Urinary bladder (tissue), 4 donors: ENCODE results near the gene MEIOB. TPM values are rescaled to one million over a fixed set of nuclear protein-coding genes. Genes with fewer than 3 reads are reported as not detected.
"Not testable (repeated sequence)": the region's sequence is repeated elsewhere in the genome, so short reads cannot be mapped to it uniquely, and the experiment has no call there.

Experiments
- DNase-seq: peaks from one replicate; pipeline ENCODE4 v3.0.0-alpha.2; 2015; ENCODE audit errors: extremely low spot score
- H3K27ac ChIP-seq: one replicate; pipeline ENCODE4 v1.5.1; 2013; ENCODE audit warnings: low read depth, mild to moderate bottlenecking, moderate library complexity
- H3K36me3 ChIP-seq: one replicate; pipeline ENCODE4 v1.6.1; 2013; ENCODE audit warnings: mild to moderate bottlenecking, moderate library complexity; ENCODE audit not compliant: insufficient read depth
- H3K4me1 ChIP-seq: one replicate; pipeline ENCODE4 v1.6.1; 2013; ENCODE audit warnings: mild to moderate bottlenecking, moderate library complexity; ENCODE audit not compliant: insufficient read depth
- H3K4me3 ChIP-seq: one replicate; pipeline ENCODE4 v1.5.1; 2013; ENCODE audit warnings: low read depth, low read length
- WGBS: extraction: QIAGEN DNeasy Blood & Tissue Kit; methylation state at CpG from one replicate; pipeline ENCODE4 v1.1.7; 2013; 5-methylcytosine and 5-hydroxymethylcytosine counted together
- polyA plus RNA-seq: library from polyadenylated mRNA; stranded (reverse); fragments of 200-250 nt; gene quantifications from one replicate; pipeline ENCODE4 v1.2.3, GENCODE V29; 2013
- total RNA-seq: library from RNA; depleted of rRNA; stranded (reverse); fragments of >200 nt; gene quantifications from one replicate; pipeline ENCODE4 v1.2.3, GENCODE V29; 2014
- donor health status: healthy with polysubstance abuse.
- donor health status: healthy.

MEIOB gene
- total and polyA plus RNA-seq, 2 donors = not detected

DNA sequence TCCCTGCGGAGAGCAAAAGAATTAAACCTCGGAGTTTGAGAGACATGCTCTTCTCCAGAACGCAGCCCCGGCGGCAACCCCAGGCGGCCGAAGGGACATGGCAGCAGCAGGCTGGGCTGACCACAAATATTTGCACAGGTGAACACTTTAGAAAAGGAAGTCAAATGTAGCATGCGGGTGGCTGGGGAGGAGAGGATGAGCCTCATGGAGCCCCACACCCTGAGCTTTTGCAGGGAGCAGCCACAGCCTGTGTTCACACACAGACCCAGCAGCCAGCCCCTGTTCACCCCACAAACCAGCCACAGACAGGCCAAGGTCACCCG lies 28.4 kb upstream of the MEIOB start:
- no peak overlapping the region for H3K4me3 ChIP-seq
- no peaks in the 10 kb centered on the region for H3K4me1 ChIP-seq
- no peak overlapping the region for H3K27ac ChIP-seq
- H3K36me3 ChIP-seq = no peaks in the 10 kb centered on the region
- no peak for DNase-seq
- 87% methylated on average over 9 of the region's 9 CpGs for WGBS

DNA sequence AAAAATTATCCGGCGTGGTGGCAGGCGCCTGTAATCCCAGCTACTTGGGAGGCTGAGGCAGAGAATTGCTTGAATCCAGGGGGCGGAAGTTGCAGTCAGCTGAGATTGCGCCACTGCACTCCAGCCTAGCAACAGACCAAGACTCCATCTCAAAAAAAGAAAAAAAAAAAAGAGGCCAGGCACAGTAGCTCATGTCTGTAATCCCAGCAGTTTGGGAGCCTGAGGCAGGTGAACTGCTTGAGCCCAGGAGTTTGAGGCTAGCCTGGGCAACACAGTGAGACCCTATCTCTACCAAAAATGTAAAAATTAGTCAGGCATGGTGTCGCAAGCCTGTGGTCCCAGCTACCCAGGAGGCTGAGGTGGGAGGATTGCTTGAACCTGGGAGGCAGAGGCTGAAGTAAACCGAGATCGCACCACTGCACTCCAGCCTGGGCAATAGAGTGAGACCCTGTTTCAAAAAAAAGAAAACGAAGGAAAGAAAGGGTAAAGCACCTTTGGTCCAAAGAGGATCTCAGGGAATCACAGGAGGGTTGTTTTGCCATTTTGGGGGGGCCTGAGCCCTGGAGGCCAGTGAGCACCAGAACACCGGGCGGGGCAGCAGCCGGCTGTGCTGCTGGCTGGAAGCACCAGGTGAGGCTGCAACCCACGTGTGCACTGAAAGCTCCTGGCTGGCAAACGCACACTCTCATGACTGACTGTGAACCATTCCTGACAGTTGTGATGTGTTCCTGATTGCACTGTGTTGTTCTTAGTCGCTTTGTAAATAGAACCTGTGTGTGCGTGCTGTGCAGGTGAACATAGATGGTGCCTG lies 27.9 kb upstream of the MEIOB start:
- Histone ChIP-seq H3K36me3 (no peaks in the 10 kb centered on the region), H3K4me3 (no peak overlapping the region), H3K4me1 (no peaks in the 10 kb centered on the region), H3K27ac (no peak overlapping the region)
- WGBS = 85% methylated on average over 16 of the region's 16 CpGs
- DNase-seq = no peak

DNA sequence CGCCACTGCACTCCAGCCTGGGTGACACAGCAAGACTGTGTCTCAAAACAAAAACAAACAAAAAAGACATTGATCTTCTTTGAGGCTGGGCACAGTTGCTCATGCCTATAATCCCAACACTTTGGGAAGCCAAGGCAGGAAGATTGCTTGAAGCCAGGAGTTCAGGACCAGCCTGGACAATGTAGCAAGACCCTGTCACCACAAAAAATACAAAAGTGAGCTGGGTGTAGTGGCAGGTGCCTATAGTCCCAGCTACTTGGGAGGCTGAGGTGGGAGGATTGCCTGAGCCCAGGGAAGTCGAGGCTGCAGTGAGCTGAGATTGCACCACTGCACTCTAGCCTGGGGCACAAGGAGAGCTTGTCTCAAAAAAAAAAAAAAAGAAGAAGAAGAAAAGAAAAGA lies 25.7 kb upstream of the MEIOB start:
- not testable (repeated sequence) for H3K4me3 ChIP-seq, H3K27ac ChIP-seq, DNase-seq, H3K36me3 ChIP-seq, H3K4me1 ChIP-seq
- WGBS = 85% methylated on average over 2 of the region's 2 CpGs

DNA sequence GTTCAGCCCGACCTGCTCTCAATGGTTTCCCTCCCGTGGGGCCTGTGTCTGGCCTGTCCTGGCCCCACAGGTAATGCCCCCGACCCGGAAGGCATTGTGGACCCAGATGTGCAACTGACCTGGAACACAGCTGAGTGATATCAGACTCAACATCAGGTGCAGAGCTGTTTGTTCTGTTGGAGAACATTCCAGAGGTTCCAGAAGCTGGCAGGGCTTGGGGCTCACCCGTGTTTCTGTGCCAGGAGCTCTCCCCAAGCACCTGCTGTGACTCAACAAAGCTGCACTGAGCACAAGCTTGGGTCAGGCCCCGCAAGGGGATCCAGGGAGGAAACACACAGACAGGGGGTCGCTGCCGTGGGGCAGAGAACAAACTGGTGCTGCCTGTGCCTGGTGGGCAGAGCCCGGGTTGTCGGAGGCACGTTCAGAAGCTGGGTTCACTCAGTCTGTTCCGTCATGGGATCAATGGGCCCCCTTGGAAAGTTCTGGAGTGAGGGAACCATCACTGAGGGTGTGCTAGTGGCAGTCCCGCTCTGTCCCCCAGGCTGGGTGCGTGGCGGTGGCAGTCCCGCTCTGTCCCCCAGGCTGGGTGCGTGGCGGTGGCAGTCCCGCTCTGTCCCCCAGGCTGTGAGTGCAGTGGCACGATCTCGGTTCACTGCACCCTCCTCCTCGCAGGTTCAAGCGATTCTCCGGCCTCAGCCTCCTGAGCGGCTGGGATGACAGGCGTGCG lies 24.1 kb upstream of the MEIOB start:
- Histone ChIP-seq H3K36me3 (no peaks in the 10 kb centered on the region), H3K4me1 (no peaks in the 10 kb centered on the region), H3K4me3 (no peak overlapping the region), H3K27ac (no peak overlapping the region)
- 76% methylated on average over 27 of the region's 27 CpGs for WGBS
- DNase-seq = no peak

DNA sequence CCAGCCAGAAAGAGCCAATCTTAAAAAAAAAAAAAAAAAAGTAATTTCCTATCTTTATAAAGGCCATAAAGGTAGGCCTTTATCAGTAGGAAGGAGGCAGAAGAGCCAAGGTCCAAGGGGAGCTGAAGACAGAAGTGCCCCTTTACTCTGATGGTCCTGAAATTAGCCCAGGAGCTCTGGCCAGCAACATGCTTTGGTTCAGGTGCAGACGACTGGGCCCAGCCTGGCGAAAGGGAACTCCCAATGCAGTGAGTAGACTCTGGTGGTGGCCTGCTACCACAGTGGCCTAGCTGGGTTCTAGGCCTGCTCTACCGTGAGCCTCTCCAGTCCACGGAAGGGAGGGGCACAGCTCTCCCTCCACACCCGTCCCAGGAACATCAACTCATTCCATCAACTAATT lies 23.1 kb upstream of the MEIOB start:
- no peak for DNase-seq
- no peak overlapping the region for H3K27ac ChIP-seq

DNA sequence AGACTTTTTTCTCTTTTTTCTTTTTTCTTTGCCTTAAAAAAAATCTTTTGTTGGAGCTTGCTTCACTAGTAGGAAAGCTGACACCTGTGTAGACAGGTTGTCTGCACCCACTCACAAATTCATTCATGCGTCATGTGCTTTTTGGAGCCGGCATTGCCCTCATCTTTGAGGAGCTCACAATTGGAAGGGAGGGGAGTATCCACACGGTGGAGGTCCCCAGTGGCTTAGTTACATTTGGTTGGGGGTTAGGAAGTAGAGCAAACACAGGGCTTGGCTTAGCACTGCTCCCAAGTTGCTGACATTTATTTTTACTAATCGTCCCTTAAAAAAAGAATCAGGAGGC lies 18.7 kb upstream of the MEIOB start:
- no peaks in the 10 kb centered on the region for H3K36me3 ChIP-seq
- WGBS = 41% methylated on average over 4 of the region's 4 CpGs

More for the DNA sequence above, 23.1 kb upstream of the MEIOB start:
- Histone ChIP-seq H3K4me1 (no peaks in the 10 kb centered on the region), H3K4me3 (no peak overlapping the region), H3K36me3 (no peaks in the 10 kb centered on the region)
- 82% methylated on average over 5 of the region's 5 CpGs for WGBS

DNA sequence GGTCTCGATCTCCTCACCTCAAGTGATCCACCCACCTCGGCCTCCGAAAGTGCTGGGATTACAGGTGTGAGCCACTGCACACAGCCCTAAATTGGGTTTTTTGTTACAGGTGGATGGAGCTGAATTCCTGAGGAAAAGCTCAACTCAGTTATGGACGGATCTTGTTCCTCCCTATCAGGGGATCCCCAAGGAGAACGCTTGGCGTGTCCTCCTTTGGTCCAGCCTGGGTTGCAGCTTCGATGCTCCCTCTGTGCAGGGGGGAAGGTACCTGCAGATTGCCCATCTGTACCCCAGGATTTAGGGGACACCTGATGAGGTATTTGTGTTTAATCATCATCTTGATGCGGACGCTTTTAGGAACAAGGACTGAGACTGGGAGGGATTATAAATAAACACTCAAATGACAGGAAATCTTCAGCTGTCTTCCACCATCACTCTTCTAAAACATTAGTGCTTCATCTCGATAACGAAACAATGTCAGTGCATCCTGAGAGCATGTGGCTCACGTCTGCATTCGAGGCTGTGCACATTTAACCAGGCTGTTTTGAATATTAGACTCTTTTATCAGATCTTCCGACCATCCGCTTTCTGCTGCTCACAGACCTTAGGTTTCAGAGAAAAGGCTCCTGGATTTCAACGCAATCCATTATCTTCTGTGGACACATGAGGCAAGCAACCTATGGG lies 18.2 kb upstream of the MEIOB start:
- WGBS = 64% methylated on average over 16 of the region's 16 CpGs

More for the DNA sequence above, 18.7 kb upstream of the MEIOB start:
- DNase-seq = no peak
- Histone ChIP-seq H3K4me1 (no peaks in the 10 kb centered on the region), H3K27ac (no peak overlapping the region), H3K4me3 (no peak overlapping the region)

DNA sequence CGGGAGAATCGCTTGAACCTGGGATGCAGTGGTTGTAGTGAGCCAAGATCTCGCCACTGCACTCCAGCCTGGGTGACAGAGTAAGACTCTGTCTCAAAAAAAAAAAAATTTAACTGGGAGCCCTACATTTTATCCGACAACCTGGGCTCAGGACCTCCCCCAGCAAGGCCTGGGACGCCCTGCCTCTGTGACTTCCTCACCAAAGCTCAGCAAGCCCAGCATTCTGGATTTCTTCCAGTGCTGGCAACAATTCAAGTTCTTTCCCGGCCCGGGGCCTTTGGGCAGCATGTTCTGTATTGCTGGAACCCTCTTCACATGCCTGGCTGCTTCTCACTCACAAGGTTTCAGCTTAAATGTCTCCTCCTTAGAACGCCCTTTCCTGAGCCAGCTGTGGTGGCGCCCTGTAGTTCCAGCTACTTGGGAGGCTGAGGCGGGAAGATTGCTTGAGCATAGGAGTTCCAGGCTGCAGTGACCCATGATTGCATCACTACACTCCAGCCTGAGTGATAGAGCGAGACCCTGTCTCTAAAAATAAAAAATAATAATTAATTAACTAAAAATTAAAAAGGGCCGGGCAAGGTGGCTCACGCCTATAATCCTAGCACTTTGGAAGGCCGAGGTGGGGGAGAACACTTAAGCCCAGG lies 15.9 kb upstream of the MEIOB start:
- WGBS = 76% methylated on average over 14 of the region's 14 CpGs
- Histone ChIP-seq H3K27ac (no peak overlapping the region), H3K36me3 (no peaks in the 10 kb centered on the region), H3K4me1 (no peaks in the 10 kb centered on the region), H3K4me3 (no peak overlapping the region)
- no peak for DNase-seq

More for the DNA sequence above, 18.2 kb upstream of the MEIOB start:
- no peaks in the 10 kb centered on the region for H3K4me1 ChIP-seq
- DNase-seq = no peak
- no peak overlapping the region for H3K4me3 ChIP-seq
- H3K27ac ChIP-seq = no peak overlapping the region
- no peaks in the 10 kb centered on the region for H3K36me3 ChIP-seq

DNA sequence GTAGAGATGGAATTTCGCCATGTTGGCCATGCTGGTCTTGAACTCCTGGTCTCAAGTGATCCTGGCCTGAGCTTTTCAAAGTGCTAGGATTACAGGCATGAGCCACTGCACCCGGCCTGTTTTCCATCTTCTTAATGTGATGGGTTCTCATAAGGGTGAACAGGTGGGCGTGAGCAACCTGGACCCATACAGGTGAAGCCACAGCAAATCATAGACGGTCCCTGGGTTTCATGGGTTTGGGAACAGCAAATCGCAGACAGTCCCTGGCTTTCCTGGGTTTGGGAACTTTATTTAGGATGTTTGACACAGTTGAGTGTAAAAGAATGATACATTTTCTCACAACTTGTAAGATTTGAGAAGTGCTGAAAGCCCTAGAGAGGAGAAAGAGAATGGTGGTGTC lies 12.9 kb upstream of the MEIOB start:
- Histone ChIP-seq H3K4me1 (no peaks in the 10 kb centered on the region), H3K36me3 (no peaks in the 10 kb centered on the region), H3K27ac (no peak overlapping the region), H3K4me3 (no peak overlapping the region)
- DNase-seq = no peak
- 69% methylated on average over 5 of the region's 5 CpGs for WGBS

DNA sequence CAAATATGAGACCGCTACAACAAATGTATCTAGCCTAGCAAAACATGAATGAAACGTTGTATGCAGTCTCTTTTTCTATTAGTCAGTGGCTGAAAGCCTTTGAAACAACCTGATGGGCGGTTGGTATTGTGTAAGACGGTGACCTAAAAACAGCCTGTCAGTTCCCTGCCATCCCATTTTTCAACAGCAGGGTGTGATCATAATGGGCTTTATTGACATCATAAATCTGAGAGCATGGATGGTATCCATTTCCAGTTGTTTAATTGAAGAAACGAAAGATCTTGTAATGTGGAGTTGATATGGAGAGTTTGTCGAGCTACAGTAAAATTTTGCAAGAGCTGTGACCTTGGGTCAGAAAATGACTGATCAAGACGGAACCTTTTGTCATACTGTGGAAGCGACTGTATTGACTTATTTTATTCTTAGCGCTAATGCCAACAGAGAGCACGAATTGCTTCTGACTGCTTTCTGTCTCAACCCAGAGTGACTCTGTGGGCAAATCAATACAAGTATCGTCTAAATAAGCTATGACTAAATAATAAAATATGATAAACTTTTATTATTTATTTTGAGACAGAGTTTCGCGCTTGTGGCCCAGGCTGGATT lies 12.3 kb upstream of the MEIOB start:
- DNase-seq = no peak
- H3K36me3 ChIP-seq = no peaks in the 10 kb centered on the region
- no peak overlapping the region for H3K27ac ChIP-seq
- H3K4me3 ChIP-seq = no peak overlapping the region
- H3K4me1 ChIP-seq = no peaks in the 10 kb centered on the region
- 63% methylated on average over 13 of the region's 13 CpGs for WGBS

DNA sequence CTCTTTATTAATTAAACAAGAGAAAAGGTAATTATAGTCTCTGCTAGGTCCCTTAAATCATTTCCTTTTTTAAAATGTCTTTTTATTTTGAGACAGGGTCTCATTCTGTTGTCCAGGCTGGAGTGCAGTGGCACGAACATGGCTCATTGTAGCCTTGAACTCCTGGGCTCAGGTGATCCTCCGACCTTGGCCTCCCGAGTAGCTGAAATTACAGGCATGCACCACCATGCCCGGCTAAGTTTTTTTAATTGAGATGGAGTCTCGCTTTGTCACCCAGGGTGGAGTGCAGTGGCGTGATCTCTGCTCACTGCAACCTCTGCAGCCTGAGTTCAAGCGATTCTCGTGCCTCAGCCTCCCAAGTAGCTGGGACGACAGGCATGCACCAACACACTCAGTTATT lies 9.2 kb upstream of the MEIOB start:
- not testable (repeated sequence) for H3K4me3 ChIP-seq, DNase-seq, H3K27ac ChIP-seq, H3K4me1 ChIP-seq, H3K36me3 ChIP-seq
- 85% methylated on average over 9 of the region's 9 CpGs for WGBS

DNA sequence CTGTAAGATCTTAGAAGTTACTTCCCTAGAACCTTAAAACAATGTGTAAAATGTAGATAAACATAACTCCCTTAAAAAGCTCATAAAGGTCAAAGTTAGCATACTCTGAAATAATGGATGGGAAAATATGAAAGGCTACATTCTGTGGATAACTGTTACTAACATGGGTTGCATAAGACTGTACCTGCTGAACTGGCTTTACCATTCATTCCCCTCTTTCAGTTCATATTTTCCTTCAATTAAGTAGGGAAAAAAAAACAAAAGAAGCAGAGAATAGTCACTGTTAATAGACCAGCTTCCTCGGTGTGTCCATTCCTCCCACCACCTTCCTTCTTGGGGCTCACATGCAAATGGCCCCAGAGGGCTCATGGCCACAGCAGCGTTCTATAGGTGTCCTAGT lies 7.5 kb upstream of the MEIOB start:
- H3K36me3 ChIP-seq = no peaks in the 10 kb centered on the region
- H3K4me1 ChIP-seq = no peaks in the 10 kb centered on the region
- no peak for DNase-seq
- H3K27ac ChIP-seq = no peak overlapping the region
- WGBS = 34% methylated on average over 2 of the region's 2 CpGs
- H3K4me3 ChIP-seq = no peak overlapping the region

DNA sequence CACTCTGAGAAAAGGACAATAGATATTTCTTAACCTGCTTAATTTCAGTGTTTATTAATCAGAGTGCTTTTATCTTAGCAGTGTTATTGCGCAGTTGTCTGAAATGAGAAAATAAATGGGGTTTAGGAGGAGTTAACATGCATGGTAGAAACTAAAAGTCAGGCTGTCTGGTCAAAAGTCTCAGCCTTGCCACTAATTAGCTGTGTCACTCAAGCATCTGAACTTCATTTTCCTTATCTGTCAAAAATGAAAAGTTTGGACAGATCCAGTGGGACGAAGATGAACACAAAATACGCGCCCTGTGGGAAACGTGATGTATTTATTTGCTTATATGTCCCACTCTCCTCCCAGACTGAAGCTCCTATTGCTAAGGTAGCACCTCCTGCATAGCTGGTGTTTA lies 6.3 kb upstream of the MEIOB start:
- Histone ChIP-seq H3K27ac (no peak overlapping the region), H3K36me3 (no peaks in the 10 kb centered on the region), H3K4me3 (no peak overlapping the region), H3K4me1 (no peaks in the 10 kb centered on the region)
- 75% methylated on average over 5 of the region's 5 CpGs for WGBS
- DNase-seq = no peak
